Osteoblast (primary cell): ENCODE measurements around the gene SLMAP. TPM values are rescaled to one million over a fixed set of nuclear protein-coding genes. Genes with fewer than 3 reads are reported as not detected.
"Not testable (repeated sequence)": the region's sequence is repeated elsewhere in the genome, so short reads cannot be mapped to it uniquely, and the experiment has no call there.

Experiments
- DNase-seq: peaks from one replicate; pipeline ENCODE4 v3.0.0; 2011; ENCODE audit warnings: low spot score, mixed read lengths; ENCODE audit not compliant: insufficient read length; ENCODE audit errors: missing footprints
- H2AFZ ChIP-seq: 2 replicates; pipeline ENCODE4 v1.6.0; 2011; ENCODE audit warnings: mild to moderate bottlenecking, low read length
- H3K27ac ChIP-seq: 2 replicates; pipeline ENCODE4 v1.5.1; 2011; ENCODE audit warnings: mild to moderate bottlenecking, low read depth, low read length, moderate library complexity
- H3K27me3 ChIP-seq: 2 replicates; pipeline ENCODE4 v1.6.0; 2012; ENCODE audit warnings: mild to moderate bottlenecking, control low read depth, inconsistent platforms, low read length, moderate library complexity; ENCODE audit not compliant: insufficient read depth
- H3K36me3 ChIP-seq: 2 replicates; pipeline ENCODE4 v1.5.1; 2011; ENCODE audit warnings: mild to moderate bottlenecking, low read length, control low read depth, moderate library complexity; ENCODE audit not compliant: insufficient read depth
- H3K4me1 ChIP-seq: 2 replicates; pipeline ENCODE4 v1.5.1; 2011; ENCODE audit warnings: mild to moderate bottlenecking, low read length, control low read depth, moderate library complexity; ENCODE audit not compliant: insufficient read depth
- H3K4me2 ChIP-seq: 2 replicates; pipeline ENCODE4 v1.6.0; 2011; ENCODE audit warnings: mild to moderate bottlenecking, low read length; ENCODE audit not compliant: insufficient read depth
- H3K4me3 ChIP-seq: fragments of 200-600 bp; sonication (generic); 3 replicates; pipeline ENCODE4 v1.5.1; 2012; ENCODE audit warnings: mild to moderate bottlenecking, low read length, inconsistent platforms; ENCODE audit not compliant: insufficient read depth
- H3K79me2 ChIP-seq: 2 replicates; pipeline ENCODE4 v1.6.0; 2012; ENCODE audit warnings: mild to moderate bottlenecking, low read length, control low read depth, inconsistent platforms; ENCODE audit not compliant: insufficient read depth
- H3K9me3 ChIP-seq: 2 replicates; pipeline ENCODE4 v1.5.1; 2011; ENCODE audit warnings: low read depth, low read length, control low read depth
- H4K20me1 ChIP-seq: 2 replicates; pipeline ENCODE4 v1.6.0; 2012; ENCODE audit warnings: mild to moderate bottlenecking, low read length, control low read depth; ENCODE audit not compliant: insufficient read depth
- total RNA-seq: library from RNA; depleted of rRNA; stranded (reverse); fragments of >200 nt; gene quantifications from 2 replicates; pipeline ENCODE4 v1.2.3, GENCODE V29; 2012
- TF ChIP-seq, protein P1 (sequence below): IDR thresholded peaks from 2 replicates; pipeline ENCODE4 v1.5.1; 2011; ENCODE audit warnings: mild to moderate bottlenecking, low read depth, low read length, moderate library complexity; ENCODE audit errors: extremely low read depth

Gene SLMAP
- total RNA-seq, 1 donor: 50.7 TPM

DNA sequence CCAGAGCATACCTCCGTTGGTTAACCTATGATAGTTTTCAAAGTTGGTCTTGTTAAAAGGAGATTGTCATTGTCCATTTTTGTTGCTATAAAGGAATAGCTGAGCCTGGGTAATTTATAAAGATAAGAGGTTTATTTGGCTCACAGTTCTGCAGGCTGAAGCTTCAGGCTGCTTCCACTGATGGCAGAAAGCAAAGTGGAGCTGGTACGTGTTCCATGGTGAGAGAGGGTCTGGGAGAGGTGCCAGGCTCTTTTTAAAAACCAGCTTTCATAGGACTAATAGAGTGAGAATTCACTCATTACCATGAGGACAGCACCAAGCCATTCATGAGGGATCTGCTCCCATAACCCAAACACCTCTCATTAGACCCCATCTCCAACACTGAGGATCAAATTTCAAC is 107.3 kb downstream of the SLMAP start:
- H3K4me3 ChIP-seq: no peak overlapping the region
- DNase-seq: no peak
- TF ChIP-seq, protein P1, sequence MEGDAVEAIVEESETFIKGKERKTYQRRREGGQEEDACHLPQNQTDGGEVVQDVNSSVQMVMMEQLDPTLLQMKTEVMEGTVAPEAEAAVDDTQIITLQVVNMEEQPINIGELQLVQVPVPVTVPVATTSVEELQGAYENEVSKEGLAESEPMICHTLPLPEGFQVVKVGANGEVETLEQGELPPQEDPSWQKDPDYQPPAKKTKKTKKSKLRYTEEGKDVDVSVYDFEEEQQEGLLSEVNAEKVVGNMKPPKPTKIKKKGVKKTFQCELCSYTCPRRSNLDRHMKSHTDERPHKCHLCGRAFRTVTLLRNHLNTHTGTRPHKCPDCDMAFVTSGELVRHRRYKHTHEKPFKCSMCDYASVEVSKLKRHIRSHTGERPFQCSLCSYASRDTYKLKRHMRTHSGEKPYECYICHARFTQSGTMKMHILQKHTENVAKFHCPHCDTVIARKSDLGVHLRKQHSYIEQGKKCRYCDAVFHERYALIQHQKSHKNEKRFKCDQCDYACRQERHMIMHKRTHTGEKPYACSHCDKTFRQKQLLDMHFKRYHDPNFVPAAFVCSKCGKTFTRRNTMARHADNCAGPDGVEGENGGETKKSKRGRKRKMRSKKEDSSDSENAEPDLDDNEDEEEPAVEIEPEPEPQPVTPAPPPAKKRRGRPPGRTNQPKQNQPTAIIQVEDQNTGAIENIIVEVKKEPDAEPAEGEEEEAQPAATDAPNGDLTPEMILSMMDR: no peak
- H3K27ac ChIP-seq: no peak overlapping the region
- H3K36me3 ChIP-seq: peaks cover 36% of the 10 kb centered on the region
- no peak overlapping the region for H2AFZ ChIP-seq
- H4K20me1 ChIP-seq: no peaks in the 10 kb centered on the region
- H3K27me3 ChIP-seq: no peaks in the 10 kb centered on the region
- no peaks in the 10 kb centered on the region for H3K9me3 ChIP-seq
- H3K79me2 ChIP-seq: no peaks in the 10 kb centered on the region
- no peaks in the 10 kb centered on the region for H3K4me1 ChIP-seq
- no peak overlapping the region for H3K4me2 ChIP-seq

DNA sequence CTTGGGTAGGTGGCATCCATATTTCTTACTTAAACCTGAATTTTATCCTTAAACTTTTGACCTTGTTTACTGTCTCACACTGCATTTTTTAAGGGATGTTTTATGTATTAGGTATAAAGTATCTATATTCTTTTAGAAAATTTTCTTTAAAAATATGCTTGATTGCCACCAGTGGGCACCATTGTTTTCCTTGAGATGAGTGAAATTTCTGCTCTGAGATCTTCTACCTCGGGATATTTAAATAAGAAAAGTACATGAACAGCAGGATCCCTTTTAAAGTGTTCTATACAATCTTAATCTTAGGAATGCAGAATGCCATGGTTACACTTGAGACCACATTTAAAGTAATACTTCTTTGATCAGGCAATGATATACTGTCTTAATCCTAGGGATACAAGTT is 108.7 kb downstream of the SLMAP start:
- Histone ChIP-seq H3K79me2 (no peaks in the 10 kb centered on the region), H2AFZ (no peak overlapping the region), H3K27me3 (no peaks in the 10 kb centered on the region), H4K20me1 (no peaks in the 10 kb centered on the region), H3K27ac (no peak overlapping the region), H3K9me3 (no peaks in the 10 kb centered on the region), H3K4me3 (no peak overlapping the region), H3K4me1 (no peaks in the 10 kb centered on the region), H3K4me2 (no peak overlapping the region), H3K36me3 (peaks cover 28% of the 10 kb centered on the region)
- DNase-seq: peak; percentile 67
- TF ChIP-seq, protein P1: peak; percentile 63

DNA sequence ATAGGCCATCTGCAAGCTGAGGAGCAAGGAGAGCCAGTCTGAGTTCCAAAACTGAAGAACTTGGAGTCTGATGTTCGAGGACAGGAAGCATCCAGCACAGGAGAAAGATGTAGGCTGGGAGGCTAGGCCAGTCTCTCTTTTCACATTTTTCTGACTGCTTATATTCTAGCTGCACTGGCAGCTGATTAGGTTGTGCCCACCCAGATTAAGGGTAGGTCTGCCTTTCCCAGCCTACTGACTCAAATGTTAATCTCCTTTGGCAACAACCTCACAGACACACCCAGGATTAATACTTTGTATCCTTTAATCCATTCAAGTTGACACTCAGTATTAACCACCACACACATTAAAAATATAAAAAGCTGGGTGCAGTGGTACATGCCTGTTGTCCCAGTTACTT is 113.0 kb downstream of the SLMAP start:
- H3K4me1 ChIP-seq, H2AFZ ChIP-seq: not testable (repeated sequence)

DNA sequence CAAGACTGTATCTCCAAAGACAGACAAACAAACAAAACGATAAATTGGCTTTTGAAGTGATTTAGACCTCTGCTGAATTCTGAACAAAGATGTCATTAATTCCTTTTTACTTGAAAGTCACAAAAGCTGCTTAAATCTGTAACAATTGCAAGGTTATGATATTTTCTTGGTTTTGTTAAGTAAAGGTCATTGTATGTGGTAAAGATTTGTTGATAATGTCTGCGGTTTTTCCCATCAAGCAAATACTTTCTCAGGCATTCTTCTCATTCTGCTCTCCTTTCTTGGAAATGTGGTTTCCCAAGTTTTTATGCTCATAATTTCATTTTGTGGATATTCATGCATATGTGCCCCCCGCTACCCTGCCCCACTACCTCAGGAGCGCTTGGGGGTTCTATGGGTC is 116.5 kb downstream of the SLMAP start:
- no peak overlapping the region for H3K27ac ChIP-seq
- no peaks in the 10 kb centered on the region for H3K36me3 ChIP-seq
- H4K20me1 ChIP-seq: no peaks in the 10 kb centered on the region
- DNase-seq: no peak
- no peaks in the 10 kb centered on the region for H3K27me3 ChIP-seq
- TF ChIP-seq, protein P1: no peak
- H2AFZ ChIP-seq: no peak overlapping the region
- H3K79me2 ChIP-seq: no peaks in the 10 kb centered on the region
- H3K9me3 ChIP-seq: no peaks in the 10 kb centered on the region
- H3K4me2 ChIP-seq: no peak overlapping the region
- no peak overlapping the region for H3K4me3 ChIP-seq
- H3K4me1 ChIP-seq: no peaks in the 10 kb centered on the region

More for the DNA sequence above, 113.0 kb downstream of the SLMAP start:
- H3K4me2 ChIP-seq, H3K9me3 ChIP-seq, H3K79me2 ChIP-seq, H3K4me3 ChIP-seq, DNase-seq, H3K27ac ChIP-seq, H3K27me3 ChIP-seq, H3K36me3 ChIP-seq, H4K20me1 ChIP-seq: not testable (repeated sequence)

DNA sequence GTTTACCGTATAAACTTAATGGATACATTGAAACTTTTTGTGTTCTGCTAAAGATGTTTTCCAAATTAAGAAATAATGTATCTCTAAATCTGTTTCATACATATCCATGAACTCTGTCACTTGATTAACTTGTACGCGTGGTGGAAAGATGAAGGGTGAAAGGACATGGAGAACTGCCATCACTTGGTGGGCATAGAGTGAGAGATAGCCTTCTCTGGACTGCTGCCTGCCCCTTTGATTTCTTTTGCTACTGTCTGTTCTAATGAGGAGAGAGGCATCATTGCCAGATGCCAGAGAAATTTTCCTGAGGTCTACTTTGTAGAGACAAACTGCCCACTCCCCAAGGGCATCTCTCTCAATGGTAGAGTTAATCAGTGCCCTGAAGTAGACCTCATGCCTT is 120.5 kb downstream of the SLMAP start:
- no peaks in the 10 kb centered on the region for H3K9me3 ChIP-seq
- H3K4me2 ChIP-seq: no peak overlapping the region
- TF ChIP-seq, protein P1: no peak
- H3K36me3 ChIP-seq: no peaks in the 10 kb centered on the region
- no peaks in the 10 kb centered on the region for H3K27me3 ChIP-seq
- H2AFZ ChIP-seq: no peak overlapping the region
- no peaks in the 10 kb centered on the region for H3K79me2 ChIP-seq
- H3K4me3 ChIP-seq: no peak overlapping the region
- H3K27ac ChIP-seq: no peak overlapping the region
- DNase-seq: no peak
- H3K4me1 ChIP-seq: no peaks in the 10 kb centered on the region
- H4K20me1 ChIP-seq: no peaks in the 10 kb centered on the region
